Caco-2 (cell line): ENCODE measurements around the gene EEPD1. TPM values are rescaled to one million over a fixed set of nuclear protein-coding genes. Genes with fewer than 3 reads are reported as not detected.
A peak's percentile ranks its signal among the peaks of the same experiment; 100 is the strongest.

ENCODE experiments used
- BruUV-seq: library from RNA; stranded (reverse); fragments of 400-500 nt; replicated peaks from 2 replicates; lab custom pipeline; 2021; lab: Mats Ljungman, UMichigan
- CTCF ChIA-PET: fragments of 300-600 bp; sonication (Branson Sonifier 250); formaldehyde crosslinking; loops from one replicate; lab custom pipeline; 2022; ENCODE audit warnings: antibody characterized with exemption; lab: Charles Lee
- POLR2A ChIA-PET: fragments of 300-600 bp; sonication (Branson Sonifier 250); formaldehyde crosslinking; loops from one replicate; lab custom pipeline; 2022; ENCODE audit warnings: antibody characterized with exemption; lab: Charles Lee
- DNase-seq, 2 experiments: peaks; one replicate each; pipeline versions ENCODE4 v3.0.0 to v3.0.0-alpha.2; 2020 to 2022
- H3K27me3 ChIP-seq: replicated peaks from 2 replicates; pipeline ENCODE4 v1.6.0; 2011; ENCODE audit warnings: low read length; ENCODE audit not compliant: control insufficient read depth, insufficient read depth
- H3K36me3 ChIP-seq: 2 replicates; pipeline ENCODE4 v1.5.1; 2011; ENCODE audit warnings: low read length; ENCODE audit not compliant: control insufficient read depth, insufficient read depth
- H3K4me1 ChIP-seq: fragments of 250-450 bp; sonication (Bioruptor Pico); 2 replicates; pipeline ENCODE4 v1.5.1; 2020; ENCODE audit warnings: mild to moderate bottlenecking
- H3K4me3 ChIP-seq: 2 replicates; pipeline ENCODE4 v1.5.1; 2011; ENCODE audit warnings: low read depth, mild to moderate bottlenecking, control low read depth, low read length
- H3K9me3 ChIP-seq: fragments of 250-450 bp; sonication (Bioruptor Pico); 2 replicates; pipeline ENCODE4 v1.5.1; 2020; ENCODE audit warnings: mild to moderate bottlenecking, moderate library complexity
- H3K27ac Mint-ChIP-seq: one replicate; pipeline ENCODE4 v1.8.0; 2022; ENCODE audit warnings: mixed read lengths; ENCODE audit not compliant: unreplicated experiment
- H3K27me3 Mint-ChIP-seq: one replicate; pipeline ENCODE4 v1.8.0; 2022; ENCODE audit warnings: mixed read lengths; ENCODE audit not compliant: insufficient read depth, unreplicated experiment
- H3K36me3 Mint-ChIP-seq: one replicate; pipeline ENCODE4 v1.8.0; 2022; ENCODE audit warnings: mild to moderate bottlenecking, mixed read lengths; ENCODE audit not compliant: insufficient read depth, unreplicated experiment
- H3K4me1 Mint-ChIP-seq: one replicate; pipeline ENCODE4 v1.8.0; 2022; ENCODE audit warnings: low read depth, mixed read lengths; ENCODE audit not compliant: unreplicated experiment
- H3K4me3 Mint-ChIP-seq: one replicate; pipeline ENCODE4 v1.8.0; 2022; ENCODE audit warnings: mild to moderate bottlenecking, moderate library complexity, mixed read lengths; ENCODE audit not compliant: unreplicated experiment
- H3K9me3 Mint-ChIP-seq: one replicate; pipeline ENCODE4 v1.8.0; 2022; ENCODE audit warnings: mixed read lengths; ENCODE audit not compliant: unreplicated experiment
- CTCF ChIP-seq, 2 experiments: fragments of 200-600 bp in 1 of 2; IDR thresholded peaks; 1 replicate in 1 of 2; 2 replicates in 1 of 2; pipeline versions ENCODE4 v1.5.1 to v1.8.0; 2011 to 2022; ENCODE audit warnings: antibody characterized with exemption in 1 of 2, control low read depth in 1 of 2, inconsistent platforms in 1 of 2, low read depth in 1 of 2, low read length in 1 of 2, mild to moderate bottlenecking in 1 of 2, moderate library complexity in 1 of 2; ENCODE audit not compliant: insufficient read depth in 1 of 2, severe bottlenecking in 1 of 2, unreplicated experiment in 1 of 2
- intact Hi-C: fragments of 100-400 bp; cut with micrococcal nuclease; formaldehyde crosslinking; loops from one replicate; pipeline ENCODE4 v1.10.0; 2022; ENCODE audit not compliant: unreplicated experiment
- total RNA-seq: library from RNA; stranded (reverse); gene quantifications from 2 replicates; pipeline ENCODE4 v1.2.3, GENCODE V29; 2022

Gene EEPD1
- total RNA-seq, 1 experiment from 2014 or later, result 1.8 TPM

- H3K4me1 Mint-ChIP-seq, result no peaks in the 10 kb centered on the region
- no TSS peak for BruUV-seq
- peaks cover 3% of the 10 kb centered on the region for H3K27me3 Mint-ChIP-seq
- Histone ChIP-seq H3K9me3 (no peaks in the 10 kb centered on the region), H3K4me3 (no peak overlapping the region), H3K27me3 (no peaks in the 10 kb centered on the region; the same call in 1 of the 2 replicates), H3K4me1 (no peaks in the 10 kb centered on the region), H3K36me3 (no peaks in the 10 kb centered on the region)
- intact Hi-C loops, result no loop called here
- TF ChIP-seq CTCF (IDR thresholded peaks at IDR 0.05; ENCODE audit: insufficient read depth in 1 of 2, low read depth in 1 of 2, low read length in 1 of 2, severe bottlenecking in 1 of 2, unreplicated experiment in 1 of 2), result peak in 1 of 2 experiments; percentile 37
- peak in 1 of 2 experiments; percentile 38 for DNase-seq
- no peaks in the 10 kb centered on the region for H3K9me3 Mint-ChIP-seq
- ChIA-PET POLR2A (no interaction called here), CTCF (interaction anchor here (0.8 kb wide), 1 partner anchor 23 kb away, joined by 3 read pairs; no protein-coding TSS in a partner anchor)
- H3K4me3 Mint-ChIP-seq, result no peak overlapping the region
- H3K27ac Mint-ChIP-seq, result no peak overlapping the region
- H3K36me3 Mint-ChIP-seq, result no peaks in the 10 kb centered on the region
Observed at GRCh38 chr7:36128448-36129047, 24.5 kb upstream of the EEPD1 start.

- ChIA-PET CTCF (interaction anchor here (0.8 kb wide), 1 partner anchor 23 kb away, joined by 3 read pairs; no protein-coding TSS in a partner anchor), POLR2A (no interaction called here)
- Histone ChIP-seq H3K4me1 (no peaks in the 10 kb centered on the region), H3K4me3 (no peak overlapping the region), H3K27me3 (no peaks in the 10 kb centered on the region; the same call in 1 of the 2 replicates), H3K9me3 (no peaks in the 10 kb centered on the region), H3K36me3 (no peaks in the 10 kb centered on the region)
- Mint-ChIP-seq H3K4me1 (no peaks in the 10 kb centered on the region), H3K36me3 (no peaks in the 10 kb centered on the region), H3K27ac (no peak overlapping the region), H3K4me3 (no peak overlapping the region), H3K9me3 (no peaks in the 10 kb centered on the region), H3K27me3 (peaks cover 3% of the 10 kb centered on the region)
- no peak for TF ChIP-seq CTCF (IDR thresholded peaks at IDR 0.05; ENCODE audit: insufficient read depth in 1 of 2, low read depth in 1 of 2, low read length in 1 of 2, severe bottlenecking in 1 of 2, unreplicated experiment in 1 of 2)
- no peak for DNase-seq
- BruUV-seq, result no TSS peak
- intact Hi-C loops, result no loop called here
Observed at GRCh38 chr7:36129048-36129534, 24.0 kb upstream of the EEPD1 start.

DNA sequence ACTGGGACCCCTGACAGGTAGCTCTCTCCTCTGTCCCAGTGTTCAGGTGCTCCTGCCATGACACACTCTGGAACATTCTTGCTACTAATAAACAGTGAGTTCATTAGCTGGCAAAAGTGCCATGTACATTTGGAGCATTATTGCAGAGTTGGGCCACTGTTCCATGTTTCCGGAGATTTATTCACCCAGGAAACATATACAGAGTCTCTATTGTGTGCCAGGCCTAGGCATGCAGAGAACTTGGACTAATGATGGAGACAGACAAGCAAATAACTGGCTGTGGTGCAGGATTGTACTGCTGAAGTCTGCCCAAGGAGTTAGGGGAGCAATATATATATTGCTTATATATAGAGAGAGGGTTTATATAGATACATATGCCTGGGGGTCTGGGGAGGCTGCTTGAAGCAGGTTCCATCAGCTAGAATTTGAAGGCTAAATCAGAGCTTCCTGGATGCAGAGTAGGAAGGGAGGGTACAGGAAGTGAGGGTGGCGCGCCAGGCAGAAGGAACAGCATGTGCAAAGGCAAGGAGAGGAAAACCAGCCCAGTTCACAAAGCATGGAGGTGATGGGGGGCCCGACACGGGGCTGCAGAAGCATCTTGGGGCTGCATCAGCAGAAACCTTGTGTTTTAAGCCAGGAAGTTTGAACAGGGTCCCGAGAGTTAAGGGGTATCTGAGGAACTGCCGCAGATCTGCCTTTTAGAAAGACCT lies 22.7 kb upstream of the EEPD1 start:
- H3K36me3 Mint-ChIP-seq, result no peaks in the 10 kb centered on the region
- ChIA-PET CTCF (no interaction called here), POLR2A (no interaction called here)
- H3K4me1 ChIP-seq, result no peaks in the 10 kb centered on the region
- H3K4me3 Mint-ChIP-seq, result no peak overlapping the region
- no peaks in the 10 kb centered on the region for H3K36me3 ChIP-seq
- H3K27me3 Mint-ChIP-seq, result peaks cover 3% of the 10 kb centered on the region
- no peak for TF ChIP-seq CTCF (IDR thresholded peaks at IDR 0.05; ENCODE audit: insufficient read depth in 1 of 2, low read depth in 1 of 2, low read length in 1 of 2, severe bottlenecking in 1 of 2, unreplicated experiment in 1 of 2)
- no peak overlapping the region for H3K4me3 ChIP-seq
- BruUV-seq, result no TSS peak
- H3K27ac Mint-ChIP-seq, result no peak overlapping the region
- no peaks in the 10 kb centered on the region; the same call in none of the 2 replicates for H3K27me3 ChIP-seq
- H3K9me3 ChIP-seq, result no peaks in the 10 kb centered on the region
- no peaks in the 10 kb centered on the region for H3K9me3 Mint-ChIP-seq
- no peaks in the 10 kb centered on the region for H3K4me1 Mint-ChIP-seq
- no peak for DNase-seq
- intact Hi-C loops, result no loop called here
